NCI-H345 (cell line): Measurements from ENCODE around the gene MAPK12.
A peak's percentile ranks its signal among the peaks of the same experiment; 100 is the strongest.

Experiments
- DNase-seq: peaks from one replicate; lab custom pipeline; 2025; lab: John Stamatoyannopoulos, UW

Gene MAPK12

DNA sequence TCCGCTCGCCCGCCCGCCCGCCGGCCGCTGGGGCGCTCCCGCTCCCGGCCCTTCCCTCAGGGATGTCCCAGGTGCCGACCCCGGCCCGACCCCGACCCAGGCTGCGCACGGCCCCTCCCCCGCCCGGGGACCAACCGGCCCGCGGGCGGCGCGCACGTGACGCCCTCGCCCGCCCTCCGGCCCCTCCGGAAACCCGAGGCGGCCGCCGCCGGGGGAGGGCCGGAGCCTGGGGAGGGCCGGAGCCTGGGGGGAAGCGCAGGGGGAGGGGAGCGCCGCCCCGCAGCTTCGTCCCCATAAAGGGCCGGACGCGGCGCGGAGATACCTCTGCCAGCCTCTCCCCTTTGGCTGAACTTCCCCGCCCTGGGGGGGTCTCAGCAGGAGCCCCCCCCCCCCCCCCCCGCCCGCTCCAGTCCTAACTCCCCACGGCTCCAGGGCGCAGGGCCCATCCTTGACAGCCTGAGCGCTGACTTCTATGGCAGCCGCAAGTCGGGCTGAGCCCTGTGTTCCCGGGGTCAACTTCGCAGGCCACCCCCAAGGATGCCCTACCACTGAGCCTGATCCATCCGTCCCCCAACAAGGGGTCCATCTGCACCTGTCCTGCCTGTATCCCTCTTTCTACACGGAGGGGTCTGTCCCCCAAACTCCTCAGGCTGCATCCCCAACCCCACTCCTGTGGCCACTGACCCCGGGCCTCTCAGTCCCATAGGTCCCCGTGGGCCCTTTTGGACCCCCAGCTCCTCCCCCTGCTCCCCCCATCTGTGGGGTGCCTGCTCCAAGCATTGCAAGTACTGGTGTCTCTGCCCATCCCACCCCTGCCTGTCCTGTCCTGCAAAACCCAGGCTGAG lies at the start of gene MAPK12:
MAPK12 (minus strand) TSS at position 69 of the 845 bp plus-strand sequence. CDS start 174 bp downstream, outside the sequence.
- DNase-seq = no peak

DNA sequence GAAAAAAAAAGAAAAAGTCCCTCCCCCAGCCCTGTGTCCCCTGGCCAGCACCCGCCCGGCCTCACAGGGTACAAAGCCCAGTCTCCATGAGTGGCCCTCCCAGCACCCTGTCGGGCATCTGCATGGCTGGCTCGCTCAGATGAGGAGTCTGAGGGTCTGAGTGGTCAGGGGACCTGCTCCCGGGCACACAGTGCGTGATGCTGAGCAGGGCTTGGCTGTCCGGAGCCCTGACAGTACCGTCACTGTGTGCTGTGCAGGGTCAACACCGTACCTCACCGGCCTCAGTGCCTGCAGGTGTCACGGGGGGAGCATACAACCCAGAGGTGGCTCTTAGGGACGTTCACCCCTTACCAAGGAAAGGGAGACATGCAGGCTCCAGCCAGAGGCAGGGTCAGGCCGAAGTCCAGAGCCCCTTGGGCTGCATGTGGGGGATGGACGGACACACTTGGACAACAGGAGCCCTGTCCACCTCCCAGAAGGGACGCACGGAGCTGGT lies 49.5 kb upstream of the MAPK12 start:
- DNase-seq = no peak

GRCh38 chr22:50310031-50310722 lies 48.7 kb upstream of the MAPK12 start:
- DNase-seq = no peak

DNA sequence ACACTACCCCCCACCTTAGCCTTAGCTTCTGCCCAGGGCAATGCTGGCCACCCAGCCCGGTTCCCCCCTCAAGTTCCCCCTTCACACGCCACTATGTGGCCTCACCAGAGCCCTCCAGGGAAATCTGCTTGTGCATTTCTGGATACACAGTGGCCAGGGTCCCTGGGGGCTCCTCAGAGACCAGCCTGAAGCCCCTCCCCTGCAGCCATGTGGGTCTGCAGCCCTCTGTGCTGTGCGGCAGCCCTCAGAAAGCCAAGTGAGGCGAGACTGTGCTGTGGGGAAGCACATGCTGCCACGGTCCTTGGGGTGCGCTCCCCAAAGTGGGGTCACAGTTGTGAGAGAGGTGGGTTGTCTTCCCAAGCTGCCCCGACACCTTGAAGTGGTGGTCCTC lies 48.1 kb upstream of the MAPK12 start:
- DNase-seq = no peak

DNA sequence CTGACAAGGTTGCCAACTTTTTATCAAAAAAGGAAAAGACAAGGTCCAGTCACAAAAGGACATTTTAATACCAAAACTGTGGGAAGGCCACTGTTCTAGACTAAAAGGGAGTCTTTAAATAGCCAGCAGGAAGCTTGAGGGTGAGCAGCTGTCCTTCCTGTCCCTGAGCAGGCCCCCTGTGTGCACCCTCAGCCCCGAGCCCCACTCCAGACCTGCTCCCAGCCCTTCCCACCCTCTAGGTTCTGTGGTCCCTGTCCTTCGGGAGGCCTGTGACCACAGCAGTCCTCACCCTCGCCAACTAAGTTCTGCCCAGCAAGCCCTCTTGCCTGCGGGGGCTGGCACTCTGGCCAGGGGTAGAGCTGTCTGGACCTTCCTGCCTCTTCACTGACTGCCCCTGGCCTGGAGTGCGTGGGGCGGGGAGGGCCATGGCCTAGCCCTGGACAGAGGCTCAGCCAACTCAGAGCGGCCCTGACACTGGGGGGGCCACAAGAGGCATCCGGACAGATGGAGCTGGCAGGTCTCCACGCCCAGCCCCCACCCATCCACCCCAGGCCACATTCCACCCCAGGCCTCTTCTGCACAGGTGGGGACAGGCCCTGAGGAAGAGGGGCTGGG lies 47.6 kb upstream of the MAPK12 start:
- DNase-seq = no peak

- DNase-seq = no peak
Observed at GRCh38 chr22:50308597-50308935, 47.1 kb upstream of the MAPK12 start.

GRCh38 chr22:50307890-50308596 lies 46.6 kb upstream of the MAPK12 start:
- no peak for DNase-seq

GRCh38 chr22:50306753-50307749 lies 45.6 kb upstream of the MAPK12 start, which contains the start of gene PLXNB2:
Gene PLXNB2 (minus strand): TSS chr22:50307646. CDS start chr22:50290584, 17,062 bp downstream.
- peak; percentile 78 for DNase-seq

DNA sequence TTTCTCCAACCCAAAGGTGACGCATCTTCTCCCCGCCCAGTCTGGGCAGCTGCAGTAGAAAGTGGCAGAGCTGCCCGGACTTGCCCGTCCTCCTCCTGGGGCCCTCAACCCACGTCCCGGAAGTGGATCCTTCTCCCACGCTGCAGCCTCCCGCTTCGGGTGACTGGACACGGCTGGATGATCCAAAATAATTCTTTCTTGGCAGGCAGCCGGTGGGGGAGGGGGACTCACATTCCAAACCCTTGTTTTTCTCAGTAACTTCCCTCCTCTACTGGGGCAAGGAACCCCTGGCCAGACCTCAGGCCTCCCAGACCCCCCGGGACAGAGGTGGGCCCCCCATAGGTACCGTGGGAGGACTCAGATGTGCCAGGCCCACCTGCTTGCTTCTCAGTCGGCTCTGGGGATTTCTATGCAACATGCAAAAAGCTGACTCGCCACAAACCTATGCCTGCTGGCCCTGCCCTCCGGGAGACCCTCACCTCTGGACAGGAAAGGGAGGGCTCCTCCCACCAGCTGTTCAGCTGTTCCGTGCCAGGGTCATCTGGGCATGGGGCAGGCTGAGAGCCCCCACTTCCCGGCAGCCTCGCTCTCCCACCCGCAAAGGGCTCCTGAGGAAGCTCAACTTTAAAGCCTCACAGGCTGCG lies 44.6 kb upstream of the MAPK12 start:
- DNase-seq = peak; percentile 82

DNA sequence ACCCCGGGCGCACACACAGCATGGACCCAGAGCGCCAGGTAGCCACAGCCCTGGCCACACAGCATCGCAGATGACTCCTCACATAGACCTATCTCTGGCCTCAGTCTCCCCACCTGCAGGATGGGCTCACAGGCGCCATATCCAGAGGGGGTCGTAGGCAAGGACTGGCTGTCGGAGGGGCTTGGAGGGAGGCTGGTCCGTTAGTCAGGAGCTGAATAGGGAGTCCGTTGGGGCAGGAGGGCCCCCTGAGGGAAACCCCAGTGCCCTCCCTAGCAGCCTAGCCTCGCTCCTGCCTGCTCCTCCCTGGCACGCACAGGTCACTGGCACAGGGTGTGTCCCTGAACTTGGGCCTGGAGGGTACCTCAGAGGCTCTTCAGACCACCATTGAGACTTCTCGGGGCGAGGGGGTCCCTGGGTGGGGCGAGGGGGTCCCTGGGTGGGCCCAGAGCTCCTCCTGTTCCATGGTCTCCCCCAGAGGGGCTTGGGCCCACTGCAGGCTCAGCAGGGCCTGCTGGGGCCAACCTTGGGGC lies 44.0 kb upstream of the MAPK12 start:
- DNase-seq = no peak

- DNase-seq = no peak
Observed at GRCh38 chr22:50304528-50305392, 43.3 kb upstream of the MAPK12 start.

- no peak for DNase-seq
Observed at GRCh38 chr22:50303848-50304527, 42.5 kb upstream of the MAPK12 start.

- DNase-seq = no peak
Observed at GRCh38 chr22:50303515-50303847, 42.0 kb upstream of the MAPK12 start.

DNA sequence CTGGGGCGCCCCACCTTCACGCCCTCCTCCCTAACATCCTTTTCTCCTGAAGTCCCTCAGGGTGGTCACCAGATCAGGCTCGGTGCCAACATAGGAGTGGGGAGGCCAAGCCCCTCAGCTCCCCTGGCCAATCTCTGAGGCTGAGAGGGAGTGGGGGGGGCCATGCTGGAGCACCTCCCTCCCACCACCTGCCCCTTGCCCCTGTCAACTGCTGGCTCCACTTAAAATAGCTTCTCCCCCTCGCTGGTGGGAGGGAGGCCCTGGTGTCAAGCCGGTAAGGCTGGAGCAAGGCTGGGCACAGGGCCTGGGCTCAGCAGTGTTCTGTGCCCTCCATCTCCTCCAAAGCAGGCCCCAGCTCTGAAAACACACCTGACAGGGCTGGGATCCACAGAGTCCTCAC lies 41.1 kb upstream of the MAPK12 start:
- no peak for DNase-seq

- DNase-seq = no peak
Observed at GRCh38 chr22:50302041-50302541, 40.6 kb upstream of the MAPK12 start.

DNA sequence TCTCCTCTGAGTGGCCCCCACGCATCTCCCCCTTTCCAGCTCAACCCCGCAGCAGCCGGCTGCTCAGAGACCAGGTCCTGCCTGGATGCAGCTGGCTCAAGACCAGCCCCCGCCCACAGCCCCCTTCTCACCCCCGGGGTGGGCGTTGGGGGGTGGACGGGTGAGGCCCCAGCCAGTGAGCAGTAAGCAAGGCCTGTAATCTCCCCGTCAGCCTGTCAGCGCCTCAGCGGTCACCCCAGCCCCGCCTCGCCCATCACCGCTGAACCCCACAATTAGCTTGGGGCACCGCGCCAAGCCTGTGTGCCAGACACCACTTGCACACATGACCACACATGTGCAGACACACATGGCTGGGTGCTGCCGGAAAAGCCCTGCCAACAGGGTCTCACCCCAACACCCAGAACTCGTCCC lies 40.1 kb upstream of the MAPK12 start:
- no peak for DNase-seq

- DNase-seq = no peak
Observed at GRCh38 chr22:50300620-50301257, 39.3 kb upstream of the MAPK12 start.
